ENCODE results near the gene ANP32B.

DNA sequence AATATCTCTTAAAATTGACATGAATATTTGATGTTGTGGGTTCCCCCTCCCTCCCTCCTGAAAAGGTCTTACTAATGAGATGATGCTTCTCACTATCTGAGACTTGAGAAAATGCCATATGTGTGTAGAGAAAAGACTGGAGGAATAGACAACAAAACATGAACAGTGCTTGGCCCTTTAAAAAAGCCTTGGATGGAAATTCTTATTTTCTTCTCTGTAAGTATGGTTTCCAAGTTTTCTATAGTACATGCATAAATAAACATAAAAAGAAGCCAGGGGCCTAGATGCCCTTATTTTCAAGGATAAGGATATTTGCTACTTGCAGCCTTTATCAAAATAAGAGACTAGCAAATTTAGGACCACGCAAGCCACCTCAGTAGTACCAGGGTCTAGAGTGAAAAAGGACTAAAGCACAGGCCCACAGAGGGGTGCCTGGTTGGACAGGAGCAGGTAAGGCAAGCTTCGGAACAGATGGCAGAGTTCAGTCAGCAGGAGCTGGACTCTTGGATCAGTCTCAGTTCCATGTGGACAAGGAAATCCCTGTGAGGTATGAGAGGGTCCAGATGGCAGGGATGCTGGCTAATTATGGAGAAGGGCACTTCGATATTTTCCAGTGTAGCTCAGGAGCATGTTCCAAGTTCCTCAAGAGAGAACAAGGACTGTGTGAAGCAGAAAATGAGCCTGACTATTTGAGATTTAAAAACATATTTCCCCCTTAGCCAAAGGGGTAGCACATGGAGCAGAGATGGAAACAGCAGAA lies 4.6 kb upstream of the ANP32B start:
- TF ChIP-seq GATA3 (IDR thresholded peaks at IDR 0.05; ENCODE audit: low read depth, low read length) (no peak), GATA2 (IDR thresholded peaks at IDR 0.05; ENCODE audit: low read depth, low read length) (no peak)
